Measurements from ENCODE around the gene IFT122. TPM values are rescaled to one million over a fixed set of nuclear protein-coding genes. Genes with fewer than 3 reads are reported as not detected.
"Not testable (repeated sequence)": the region's sequence is repeated elsewhere in the genome, so short reads cannot be mapped to it uniquely, and the experiment has no call there.

The IFT122 gene, protein sequence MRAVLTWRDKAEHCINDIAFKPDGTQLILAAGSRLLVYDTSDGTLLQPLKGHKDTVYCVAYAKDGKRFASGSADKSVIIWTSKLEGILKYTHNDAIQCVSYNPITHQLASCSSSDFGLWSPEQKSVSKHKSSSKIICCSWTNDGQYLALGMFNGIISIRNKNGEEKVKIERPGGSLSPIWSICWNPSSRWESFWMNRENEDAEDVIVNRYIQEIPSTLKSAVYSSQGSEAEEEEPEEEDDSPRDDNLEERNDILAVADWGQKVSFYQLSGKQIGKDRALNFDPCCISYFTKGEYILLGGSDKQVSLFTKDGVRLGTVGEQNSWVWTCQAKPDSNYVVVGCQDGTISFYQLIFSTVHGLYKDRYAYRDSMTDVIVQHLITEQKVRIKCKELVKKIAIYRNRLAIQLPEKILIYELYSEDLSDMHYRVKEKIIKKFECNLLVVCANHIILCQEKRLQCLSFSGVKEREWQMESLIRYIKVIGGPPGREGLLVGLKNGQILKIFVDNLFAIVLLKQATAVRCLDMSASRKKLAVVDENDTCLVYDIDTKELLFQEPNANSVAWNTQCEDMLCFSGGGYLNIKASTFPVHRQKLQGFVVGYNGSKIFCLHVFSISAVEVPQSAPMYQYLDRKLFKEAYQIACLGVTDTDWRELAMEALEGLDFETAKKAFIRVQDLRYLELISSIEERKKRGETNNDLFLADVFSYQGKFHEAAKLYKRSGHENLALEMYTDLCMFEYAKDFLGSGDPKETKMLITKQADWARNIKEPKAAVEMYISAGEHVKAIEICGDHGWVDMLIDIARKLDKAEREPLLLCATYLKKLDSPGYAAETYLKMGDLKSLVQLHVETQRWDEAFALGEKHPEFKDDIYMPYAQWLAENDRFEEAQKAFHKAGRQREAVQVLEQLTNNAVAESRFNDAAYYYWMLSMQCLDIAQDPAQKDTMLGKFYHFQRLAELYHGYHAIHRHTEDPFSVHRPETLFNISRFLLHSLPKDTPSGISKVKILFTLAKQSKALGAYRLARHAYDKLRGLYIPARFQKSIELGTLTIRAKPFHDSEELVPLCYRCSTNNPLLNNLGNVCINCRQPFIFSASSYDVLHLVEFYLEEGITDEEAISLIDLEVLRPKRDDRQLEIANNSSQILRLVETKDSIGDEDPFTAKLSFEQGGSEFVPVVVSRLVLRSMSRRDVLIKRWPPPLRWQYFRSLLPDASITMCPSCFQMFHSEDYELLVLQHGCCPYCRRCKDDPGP
- total RNA-seq: 26.5 TPM
- long read RNA-seq, transcript IFT122-202 (29 exons, 3,841 nt): major isoform, 15 of 54 reads
- long read RNA-seq, partial matches to known transcripts: 8 of 54 reads
- long read RNA-seq, other reads (novel, unspliced or antisense): 28 of 54 reads

DNA sequence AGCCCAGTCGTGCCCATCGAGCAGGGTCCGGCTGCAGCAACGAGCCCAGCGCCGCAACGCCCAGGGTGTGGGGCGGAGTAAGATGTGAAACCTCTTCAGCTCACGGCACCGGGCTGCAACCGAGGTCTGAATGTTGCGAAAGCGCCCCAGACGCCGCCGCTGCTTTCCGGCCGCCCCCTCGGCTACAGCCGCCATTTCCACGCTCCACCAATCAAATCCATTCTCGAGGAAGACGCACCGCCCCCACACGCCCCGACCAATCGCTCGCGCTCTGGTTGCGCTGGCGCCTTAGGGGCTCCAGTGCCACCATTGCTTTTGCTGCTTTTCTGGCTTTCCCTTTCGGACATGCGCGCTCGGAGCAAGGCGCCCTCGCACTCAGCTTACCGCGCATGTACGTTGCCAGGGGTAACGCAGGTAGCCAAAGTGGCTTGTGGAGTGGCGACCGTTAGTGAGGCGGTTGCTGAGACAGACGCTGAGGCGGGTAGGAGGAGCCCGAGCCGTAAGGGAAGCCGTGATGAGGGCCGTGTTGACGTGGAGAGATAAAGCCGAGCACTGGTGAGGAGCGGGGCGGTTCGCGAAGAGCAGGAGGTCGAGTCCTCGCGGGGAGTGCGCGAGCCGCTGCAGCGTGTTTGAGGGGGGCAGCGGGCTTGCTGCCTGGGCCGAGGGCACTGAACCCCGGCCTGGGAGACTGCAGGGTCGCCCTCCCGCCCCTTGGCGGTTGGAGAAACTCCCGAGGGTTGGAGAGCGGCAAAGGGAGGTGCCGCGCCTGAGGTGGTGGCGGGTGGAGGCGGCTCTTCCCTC is at the start of gene IFT122, which contains the start of gene MBD4:
TSS of gene IFT122 (plus strand) at position 408 of the 801 bp plus-strand sequence. CDS start at position 515, 107 bp downstream.
TSS of gene MBD4 (minus strand) at position 132 of the 801 bp plus-strand sequence. CDS start at position 17, 115 bp downstream.
- intact Hi-C loops (cut with DNase I): no loop called here
- H3K9me3 ChIP-seq: no peaks in the 10 kb centered on the region
- no peaks in the 10 kb centered on the region for H3K27me3 ChIP-seq
- TF ChIP-seq, protein P1, sequence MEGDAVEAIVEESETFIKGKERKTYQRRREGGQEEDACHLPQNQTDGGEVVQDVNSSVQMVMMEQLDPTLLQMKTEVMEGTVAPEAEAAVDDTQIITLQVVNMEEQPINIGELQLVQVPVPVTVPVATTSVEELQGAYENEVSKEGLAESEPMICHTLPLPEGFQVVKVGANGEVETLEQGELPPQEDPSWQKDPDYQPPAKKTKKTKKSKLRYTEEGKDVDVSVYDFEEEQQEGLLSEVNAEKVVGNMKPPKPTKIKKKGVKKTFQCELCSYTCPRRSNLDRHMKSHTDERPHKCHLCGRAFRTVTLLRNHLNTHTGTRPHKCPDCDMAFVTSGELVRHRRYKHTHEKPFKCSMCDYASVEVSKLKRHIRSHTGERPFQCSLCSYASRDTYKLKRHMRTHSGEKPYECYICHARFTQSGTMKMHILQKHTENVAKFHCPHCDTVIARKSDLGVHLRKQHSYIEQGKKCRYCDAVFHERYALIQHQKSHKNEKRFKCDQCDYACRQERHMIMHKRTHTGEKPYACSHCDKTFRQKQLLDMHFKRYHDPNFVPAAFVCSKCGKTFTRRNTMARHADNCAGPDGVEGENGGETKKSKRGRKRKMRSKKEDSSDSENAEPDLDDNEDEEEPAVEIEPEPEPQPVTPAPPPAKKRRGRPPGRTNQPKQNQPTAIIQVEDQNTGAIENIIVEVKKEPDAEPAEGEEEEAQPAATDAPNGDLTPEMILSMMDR (IDR thresholded peaks at IDR 0.05): no peak
- DNase-seq (peak; percentile 99), ATAC-seq (peak; percentile 97)
- peaks cover 27% of the 10 kb centered on the region for H3K36me3 ChIP-seq
- peak within 1 kb of the TSS; percentile 89 for H3K4me3 ChIP-seq
- peak within 1 kb of the TSS; percentile 94 for H3K27ac ChIP-seq
- H3K4me1 ChIP-seq: peaks cover 46% of the 10 kb centered on the region

DNA sequence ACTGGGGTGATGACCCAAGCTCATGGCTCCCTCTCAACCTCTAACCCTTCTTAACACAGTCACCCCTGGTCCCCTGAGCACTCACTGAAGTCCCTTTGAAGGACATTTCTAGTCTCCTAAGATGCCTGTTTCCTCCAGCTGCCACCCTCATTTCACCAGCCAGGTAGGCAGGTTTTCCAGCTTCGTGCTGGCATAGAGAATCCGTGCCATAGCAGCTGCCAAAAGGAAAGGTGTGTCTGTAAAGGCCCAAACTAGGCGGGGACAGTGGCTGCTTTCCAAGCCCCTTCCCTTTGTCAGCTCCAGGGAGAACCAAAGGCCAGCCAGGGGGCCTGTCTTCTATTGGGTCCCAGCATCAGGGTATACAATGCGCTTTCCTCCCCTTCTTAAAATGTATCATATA is 48.4 kb upstream of the IFT122 start:
- H3K4me1 ChIP-seq: peaks cover 15% of the 10 kb centered on the region

DNA sequence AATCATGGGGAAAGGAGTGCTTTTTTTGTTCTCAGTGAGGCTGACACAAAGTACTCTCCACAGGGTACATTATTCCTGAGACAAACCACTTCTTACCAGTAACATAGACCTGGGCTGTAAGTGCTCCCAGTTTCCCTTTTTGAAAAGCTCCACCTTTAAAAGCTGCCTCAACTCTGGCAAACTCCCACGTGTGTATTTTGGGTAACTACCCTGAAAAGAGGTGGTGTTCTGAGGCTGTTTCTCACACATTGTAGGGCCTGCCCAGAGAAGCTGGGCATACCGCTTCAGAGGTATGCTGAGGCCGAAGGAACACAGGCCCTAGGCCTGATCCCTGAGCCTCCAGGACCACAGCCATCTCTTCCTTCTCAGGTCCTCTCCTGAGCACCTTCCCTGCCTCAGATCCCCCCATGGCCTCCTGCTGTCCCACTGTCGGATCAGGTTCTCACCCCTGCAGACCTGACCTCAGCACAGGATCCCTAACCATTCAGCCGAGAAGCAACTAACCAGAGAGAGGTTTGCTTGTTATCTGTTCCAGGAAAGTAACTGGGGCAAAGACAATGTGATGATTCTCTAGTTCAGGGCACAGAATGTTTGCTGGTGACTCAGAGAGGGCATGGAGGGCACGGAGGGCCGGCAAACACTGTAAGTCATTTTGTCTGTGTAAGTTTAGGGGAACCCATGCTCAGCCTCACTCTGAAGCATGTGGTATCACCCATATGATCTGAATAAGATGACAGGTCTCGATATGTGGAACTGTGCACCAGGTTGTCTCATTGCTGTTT is 47.7 kb upstream of the IFT122 start:
- Histone ChIP-seq H3K36me3 (peaks cover 52% of the 10 kb centered on the region), H3K4me1 (peaks cover 15% of the 10 kb centered on the region)
- DNase-seq; intact Hi-C loops (cut with DNase I); H3K27me3 ChIP-seq; ATAC-seq; H3K4me3 ChIP-seq; H3K9me3 ChIP-seq; H3K27ac ChIP-seq: not testable (repeated sequence)

More for the DNA sequence above, 48.4 kb upstream of the IFT122 start:
- Histone ChIP-seq H3K27ac (peak overlapping the region; percentile 1), H3K36me3 (peaks cover 53% of the 10 kb centered on the region)
- DNase-seq; H3K9me3 ChIP-seq; ATAC-seq; H3K27me3 ChIP-seq; intact Hi-C loops (cut with DNase I); H3K4me3 ChIP-seq: not testable (repeated sequence)

DNA sequence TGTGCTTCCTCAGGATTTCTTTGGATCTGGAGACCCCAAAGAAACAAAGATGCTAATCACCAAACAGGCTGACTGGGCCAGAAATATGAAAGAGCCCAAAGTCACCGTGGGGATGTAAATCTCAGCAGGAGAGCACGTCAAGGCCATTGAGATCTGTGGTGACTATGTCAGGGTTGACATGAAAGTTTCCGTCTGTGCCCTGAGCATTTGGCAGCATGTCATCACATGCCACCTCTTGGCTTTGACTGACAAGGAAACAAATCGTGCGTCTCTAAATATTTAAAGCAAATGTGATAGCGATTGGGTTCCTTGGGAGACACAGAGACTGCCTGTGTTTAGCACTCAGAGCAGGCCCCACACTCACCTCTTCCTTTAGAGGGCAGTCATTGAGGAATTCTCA is 46.8 kb upstream of the IFT122 start:
- ATAC-seq: no peak
- no peak for DNase-seq
- Histone ChIP-seq H3K36me3 (peaks cover 45% of the 10 kb centered on the region), H3K9me3 (no peaks in the 10 kb centered on the region), H3K4me3 (no peak overlapping the region), H3K4me1 (peaks cover 16% of the 10 kb centered on the region), H3K27me3 (no peaks in the 10 kb centered on the region), H3K27ac (peak overlapping the region; percentile 17)
- intact Hi-C loops (cut with DNase I): no loop called here
- TF ChIP-seq, protein P1 (IDR thresholded peaks at IDR 0.05): no peak

DNA sequence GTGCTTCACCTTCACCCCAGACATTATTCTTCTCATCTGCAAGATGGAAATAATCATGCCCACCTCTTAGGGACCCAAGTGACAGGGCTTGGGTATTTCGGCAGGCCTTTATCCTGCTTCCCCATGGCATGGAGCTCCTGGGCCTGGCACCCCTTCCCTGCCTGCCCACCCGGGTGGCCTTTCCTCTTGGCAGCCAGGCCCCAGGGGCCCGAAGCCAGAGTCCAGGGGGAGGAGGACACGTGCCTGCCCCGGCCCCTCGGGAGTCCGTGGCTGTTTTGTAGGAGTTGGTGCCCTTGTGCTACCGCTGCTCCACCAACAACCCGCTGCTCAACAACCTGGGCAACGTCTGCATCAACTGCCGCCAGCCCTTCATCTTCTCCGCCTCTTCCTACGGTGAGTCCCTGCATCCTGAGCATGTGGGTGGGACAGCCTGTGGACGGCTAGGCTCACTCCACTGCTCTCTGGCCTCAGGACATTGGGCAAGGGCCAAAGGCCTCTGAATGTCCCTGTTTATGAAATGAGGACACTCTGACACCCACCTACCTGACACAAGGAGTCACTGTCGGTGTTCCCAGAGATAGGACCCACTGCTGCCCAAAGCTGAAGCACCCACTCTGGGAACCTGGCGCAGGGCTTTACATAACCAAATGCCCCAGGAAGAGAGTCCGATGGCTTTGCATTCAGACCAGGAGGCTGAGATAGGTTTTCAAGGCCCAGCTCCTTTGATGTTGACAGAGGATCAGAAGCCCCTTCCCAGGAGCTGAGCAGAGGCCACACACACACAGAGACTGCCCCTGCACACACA is 46.1 kb upstream of the IFT122 start:
- H3K4me1 ChIP-seq: peaks cover 19% of the 10 kb centered on the region
- DNase-seq; H3K4me3 ChIP-seq; intact Hi-C loops (cut with DNase I); H3K9me3 ChIP-seq; ATAC-seq; H3K27me3 ChIP-seq: not testable (repeated sequence)
- H3K36me3 ChIP-seq: peaks cover 45% of the 10 kb centered on the region
- H3K27ac ChIP-seq: peak overlapping the region; percentile 17

Data from upper lobe of right lung (tissue), 1 donor.